NT2/D1 (cell line): ENCODE results near the gene SLC2A13.

Source experiments
- SUZ12 ChIP-seq: IDR thresholded peaks from 2 replicates; pipeline ENCODE4 v1.6.1; 2011; ENCODE audit not compliant: insufficient read length, insufficient read depth; ENCODE audit errors: extremely low read depth
- YY1 ChIP-seq: IDR thresholded peaks from 2 replicates; pipeline ENCODE4 v1.6.1; 2011; ENCODE audit not compliant: insufficient read length, insufficient read depth
- ZNF274 ChIP-seq: IDR thresholded peaks from 2 replicates; pipeline ENCODE4 v1.6.1; 2011; ENCODE audit warnings: mild to moderate bottlenecking, low read depth, low read length

- TF ChIP-seq ZNF274 (no peak), SUZ12 (no peak), YY1 (no peak)
Observed at GRCh38 chr12:39868328-39868725, 237.6 kb downstream of the SLC2A13 start.
